CD1c-positive myeloid dendritic cell (primary cell): ENCODE results near the gene DYNLT2.

Experiments
- DNase-seq: peaks from one replicate; pipeline ENCODE4 v3.0.0-alpha.2; 2016; ENCODE audit errors: extremely low spot score

Gene DYNLT2

GRCh38 chr6:169738204-169738975 is 13.0 kb downstream of the DYNLT2 start:
- no peak for DNase-seq

DNA sequence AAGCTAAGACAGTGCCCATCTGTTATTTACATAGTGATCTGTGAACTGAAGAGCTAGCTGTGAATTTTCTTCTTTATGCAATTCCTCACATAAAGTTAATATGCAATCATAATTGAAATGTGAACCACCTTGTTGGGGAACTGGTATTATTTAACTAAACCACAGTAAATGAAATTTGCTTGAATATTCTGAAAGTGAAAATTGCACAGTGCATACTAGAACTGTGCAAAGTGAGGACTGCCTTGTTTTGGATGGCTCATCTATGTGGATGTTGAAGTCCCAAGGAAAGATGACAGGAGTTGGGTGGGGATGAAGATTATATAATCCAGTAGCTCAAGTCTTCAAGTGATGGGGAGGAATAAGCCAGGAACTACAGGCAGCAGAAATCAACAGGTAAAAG is 21.4 kb downstream of the DYNLT2 start:
- DNase-seq: no peak

- DNase-seq: no peak
Observed at GRCh38 chr6:169726963-169727362, 24.4 kb downstream of the DYNLT2 start.

GRCh38 chr6:169726049-169726400 is 25.3 kb downstream of the DYNLT2 start:
- no peak for DNase-seq

- peak; percentile 59 for DNase-seq
Observed at GRCh38 chr6:169725125-169726048, 26.0 kb downstream of the DYNLT2 start.

GRCh38 chr6:169724494-169725124 is 26.8 kb downstream of the DYNLT2 start, which contains the start of gene PHF10:
Gene PHF10 (minus strand): TSS chr6:169724500. CDS start chr6:169723931, 569 bp downstream.
- peak; percentile 45 for DNase-seq

DNA sequence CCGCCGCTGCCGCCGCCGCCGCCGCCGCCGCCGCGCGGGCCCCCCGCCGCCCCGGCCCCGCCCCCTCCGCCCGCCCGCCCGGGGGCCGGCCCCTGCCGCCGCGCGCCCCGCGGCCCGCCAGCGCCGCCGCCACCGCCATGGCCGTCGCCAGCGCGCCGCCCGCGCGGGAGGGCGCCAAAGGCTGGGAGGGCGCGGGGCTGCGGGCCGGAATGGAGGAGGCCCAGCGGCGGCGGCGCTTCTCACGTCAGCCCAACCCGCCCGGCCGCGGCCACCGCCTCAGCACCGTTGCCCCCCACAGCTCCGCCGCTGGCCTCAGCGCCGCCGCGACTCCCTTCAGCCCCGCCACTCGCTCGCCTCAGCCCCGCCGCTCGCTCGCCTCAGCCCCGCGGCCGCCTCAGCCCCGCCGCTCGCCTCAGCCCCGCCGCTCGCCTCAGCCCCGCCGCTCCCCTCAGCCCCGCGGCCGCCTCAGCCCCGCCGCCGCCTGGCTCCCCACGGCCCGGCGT is 27.3 kb downstream of the DYNLT2 start:
- DNase-seq: peak; percentile 62

DNA sequence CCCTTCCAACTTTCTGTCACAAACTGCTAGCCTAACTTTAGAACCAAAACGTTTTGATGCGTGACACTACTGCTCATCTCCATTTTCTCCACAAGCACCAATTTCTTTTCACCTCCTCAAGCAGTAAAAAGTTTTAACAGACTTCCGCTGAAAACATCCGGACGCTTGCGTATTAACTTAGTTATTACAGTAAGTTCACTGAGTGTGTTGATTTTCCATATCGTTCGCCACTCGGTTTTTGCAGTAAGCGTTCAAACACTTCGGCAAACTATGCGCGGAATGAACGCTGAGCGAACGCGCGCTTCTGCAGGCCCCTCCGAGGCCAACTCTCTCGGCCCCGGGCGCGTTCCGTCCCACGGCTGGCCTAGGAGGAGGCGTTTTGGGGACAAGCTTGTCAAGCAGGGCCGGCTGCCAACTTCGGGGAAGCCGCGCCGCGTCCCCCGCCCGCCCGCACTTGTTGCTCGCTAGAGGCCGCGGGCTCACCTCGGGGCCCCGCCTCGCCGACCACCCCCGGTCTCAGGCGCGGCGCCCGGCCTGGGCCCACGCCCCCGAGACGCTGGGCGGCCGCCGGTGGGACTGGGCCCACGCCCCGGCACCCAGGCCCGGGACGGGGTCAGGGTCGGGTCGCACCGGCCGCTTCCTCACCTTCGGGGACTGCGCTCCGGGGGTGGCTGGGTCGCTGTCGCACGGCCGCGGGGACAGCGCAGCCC is 28.0 kb downstream of the DYNLT2 start:
- DNase-seq: peak; percentile 69

DNA sequence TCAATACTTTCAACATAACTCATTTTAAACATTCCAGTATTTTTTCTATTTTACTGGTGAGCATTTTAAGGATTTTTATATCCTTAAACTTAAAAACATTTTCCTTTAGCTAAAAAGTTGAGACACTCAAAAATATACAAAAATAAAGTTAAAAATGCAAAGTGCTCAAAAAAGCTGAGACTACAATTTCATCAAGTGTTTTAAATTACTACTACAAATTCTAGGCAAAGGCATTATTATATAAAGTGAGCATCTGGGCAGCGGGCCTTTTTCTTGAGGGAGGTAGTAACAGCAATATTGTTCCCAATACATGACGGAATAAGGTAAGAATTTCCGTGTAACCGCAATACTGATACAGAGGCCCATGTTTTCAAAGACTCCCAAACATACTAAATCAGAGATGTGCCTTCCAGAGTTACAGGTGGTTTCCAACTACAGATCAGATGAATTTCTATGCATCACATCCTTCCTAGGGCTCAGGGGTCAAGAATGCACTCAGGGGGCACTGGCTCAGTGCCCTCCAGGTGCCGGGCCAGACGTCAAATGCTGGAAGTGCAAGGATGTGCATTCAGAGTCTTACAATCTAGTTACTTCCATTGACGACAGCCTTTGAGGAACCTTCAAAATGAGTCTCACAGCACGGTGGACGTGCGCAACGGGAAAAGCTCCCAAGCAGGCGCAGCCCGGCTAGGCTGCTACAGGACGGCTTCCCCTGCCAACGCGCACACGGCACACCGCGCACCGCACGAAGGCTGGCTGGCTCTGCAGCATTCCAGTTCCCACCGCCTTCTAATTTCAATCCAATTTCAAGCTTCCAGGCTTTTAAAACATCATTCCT is 28.8 kb downstream of the DYNLT2 start:
- peak; percentile 68 for DNase-seq

DNA sequence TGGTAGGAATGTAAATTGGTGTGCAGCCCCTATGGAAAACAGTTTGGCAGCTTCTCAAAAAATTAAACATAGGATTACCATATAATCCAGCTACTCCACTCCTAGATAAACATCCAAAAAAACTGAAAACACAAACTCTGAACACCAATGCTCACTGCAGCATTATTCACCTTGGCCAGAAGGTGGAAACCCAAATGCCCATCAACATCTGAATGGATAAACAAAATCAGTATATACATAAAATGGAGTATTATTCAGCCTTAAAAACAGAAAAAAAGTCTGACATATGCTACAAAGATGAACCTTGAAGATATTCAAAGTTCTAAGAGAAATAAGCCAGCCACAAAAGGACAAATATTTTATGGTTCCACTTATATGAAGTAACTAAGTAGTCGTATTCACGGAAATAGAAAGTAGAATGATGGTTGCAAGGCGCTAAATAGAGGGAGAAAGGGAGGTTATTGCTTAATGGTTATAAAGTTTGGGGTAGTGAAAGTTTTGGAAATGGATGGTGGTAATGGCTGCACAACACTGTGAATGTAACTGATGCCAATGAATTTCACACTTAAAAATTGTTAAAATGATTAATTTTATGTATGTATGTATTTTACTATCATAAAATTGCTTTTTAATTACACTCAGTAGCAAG is 31.0 kb downstream of the DYNLT2 start:
- DNase-seq: no peak

DNA sequence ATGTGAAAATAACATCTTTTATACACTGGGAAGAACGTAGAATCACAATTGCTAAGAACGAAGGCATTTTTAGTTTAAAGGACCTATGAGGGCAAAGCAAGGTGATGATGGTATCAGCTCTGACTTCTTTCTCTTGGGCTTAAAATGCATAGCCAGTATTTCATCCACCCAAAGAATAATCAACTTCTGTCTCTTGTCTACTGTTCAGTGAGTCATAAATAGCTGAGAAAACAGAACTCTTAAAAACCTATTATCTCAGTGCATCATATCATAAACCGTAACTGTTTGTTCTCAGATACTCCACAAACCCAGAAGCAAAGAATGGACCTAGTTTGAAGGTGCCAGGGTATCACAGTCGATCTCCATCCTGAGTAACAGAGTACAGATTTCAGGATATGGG is 32.3 kb downstream of the DYNLT2 start:
- no peak for DNase-seq

GRCh38 chr6:169714595-169714994 is 36.8 kb downstream of the DYNLT2 start:
- no peak for DNase-seq

GRCh38 chr6:169714178-169714577 is 37.2 kb downstream of the DYNLT2 start:
- DNase-seq: no peak

- DNase-seq: no peak
Observed at GRCh38 chr6:169710009-169710408, 41.4 kb downstream of the DYNLT2 start.

GRCh38 chr6:169709293-169709692 is 42.1 kb downstream of the DYNLT2 start:
- DNase-seq: no peak

DNA sequence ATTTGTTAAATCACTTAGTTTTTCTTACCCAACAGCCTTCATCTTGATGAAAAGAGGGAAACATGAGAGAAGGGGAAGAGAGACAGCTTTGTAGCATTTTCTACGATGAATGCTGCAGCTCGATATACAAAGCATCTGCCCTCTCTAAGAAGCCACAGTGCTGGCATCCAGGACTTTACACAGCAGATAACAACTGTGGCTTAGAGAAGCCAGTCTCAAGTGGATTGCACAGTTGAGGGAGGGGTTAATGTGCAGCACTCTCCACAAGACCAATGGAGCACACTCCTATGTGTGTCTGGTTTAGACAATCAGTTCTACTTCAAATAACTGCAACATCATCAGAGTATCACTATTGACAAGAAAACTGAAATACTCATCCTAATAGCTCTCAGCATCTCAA is 43.6 kb downstream of the DYNLT2 start:
- DNase-seq: no peak

DNA sequence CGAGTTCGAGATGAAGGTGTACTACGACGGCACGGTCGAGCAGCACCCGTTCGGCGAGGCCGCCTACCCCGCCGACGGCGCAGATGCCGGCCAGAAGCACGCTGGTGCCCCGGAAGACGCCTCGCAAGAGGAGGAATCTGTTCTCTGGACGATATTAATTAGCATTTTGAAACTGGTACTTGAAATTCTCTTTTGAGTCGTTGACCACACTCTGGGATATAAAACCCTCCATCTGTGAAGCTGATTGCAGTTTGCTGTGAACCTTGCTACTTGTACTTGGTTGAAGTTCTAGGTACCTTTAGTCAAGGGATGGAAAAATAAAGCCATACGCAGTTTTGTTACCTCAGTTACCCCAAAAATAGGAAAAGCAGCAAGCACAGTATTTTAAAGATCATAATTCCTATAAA is 48.5 kb downstream of the DYNLT2 start:
- DNase-seq: no peak

DNA sequence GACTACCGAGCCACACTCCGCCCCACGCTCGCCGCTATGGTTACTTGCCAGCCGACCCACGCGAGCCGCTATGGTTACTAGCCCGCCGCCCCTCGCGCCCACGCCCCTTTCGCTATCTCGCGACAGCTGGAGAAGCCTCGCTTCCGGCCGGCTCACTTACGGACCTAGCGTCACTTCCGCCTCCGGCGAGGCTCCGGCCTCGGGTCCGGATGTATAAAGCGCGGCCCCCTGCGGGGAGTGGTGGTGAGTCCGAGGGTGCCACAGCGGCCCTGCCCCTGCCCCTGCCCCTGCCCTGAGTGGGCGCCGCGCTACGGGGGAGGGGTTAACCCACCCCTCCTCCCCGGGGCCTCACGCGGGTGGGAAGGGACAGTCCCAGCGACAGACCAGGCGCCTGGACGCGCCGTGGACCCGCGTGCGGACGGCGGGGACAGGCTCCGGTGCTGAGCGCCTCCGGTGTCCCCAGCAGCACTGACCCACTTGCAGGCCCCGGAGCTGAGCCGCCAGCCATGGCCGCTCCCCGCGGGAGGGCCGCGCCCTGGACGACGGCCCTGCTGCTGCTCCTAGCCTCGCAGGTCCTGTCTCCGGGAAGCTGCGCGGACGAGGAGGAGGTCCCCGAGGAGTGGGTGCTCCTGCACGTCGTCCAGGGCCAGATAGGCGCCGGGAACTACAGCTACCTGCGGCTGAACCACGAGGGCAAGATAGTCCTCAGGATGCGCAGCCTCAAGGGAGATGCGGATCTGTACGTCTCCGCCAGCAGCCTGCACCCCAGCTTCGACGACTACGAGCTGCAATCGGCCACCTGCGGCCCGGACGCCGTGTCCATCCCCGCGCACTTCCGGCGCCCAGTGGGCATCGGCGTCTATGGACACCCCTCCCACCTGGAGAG is 49.2 kb downstream of the DYNLT2 start, which contains the start of the genes C6orf120 and WDR27:
C6orf120 (plus strand) TSS at position 173 of the 886 bp plus-strand sequence; CDS start at position 507, 334 bp downstream.
WDR27 (minus strand) TSS at position 76 of the 886 bp plus-strand sequence. CDS start 13,024 bp downstream, outside the sequence.
- peak; percentile 100 for DNase-seq
